Measurements from ENCODE around the gene SST.

SST gene
- total RNA-seq = 0 reads per million in 3 experiments

DNA sequence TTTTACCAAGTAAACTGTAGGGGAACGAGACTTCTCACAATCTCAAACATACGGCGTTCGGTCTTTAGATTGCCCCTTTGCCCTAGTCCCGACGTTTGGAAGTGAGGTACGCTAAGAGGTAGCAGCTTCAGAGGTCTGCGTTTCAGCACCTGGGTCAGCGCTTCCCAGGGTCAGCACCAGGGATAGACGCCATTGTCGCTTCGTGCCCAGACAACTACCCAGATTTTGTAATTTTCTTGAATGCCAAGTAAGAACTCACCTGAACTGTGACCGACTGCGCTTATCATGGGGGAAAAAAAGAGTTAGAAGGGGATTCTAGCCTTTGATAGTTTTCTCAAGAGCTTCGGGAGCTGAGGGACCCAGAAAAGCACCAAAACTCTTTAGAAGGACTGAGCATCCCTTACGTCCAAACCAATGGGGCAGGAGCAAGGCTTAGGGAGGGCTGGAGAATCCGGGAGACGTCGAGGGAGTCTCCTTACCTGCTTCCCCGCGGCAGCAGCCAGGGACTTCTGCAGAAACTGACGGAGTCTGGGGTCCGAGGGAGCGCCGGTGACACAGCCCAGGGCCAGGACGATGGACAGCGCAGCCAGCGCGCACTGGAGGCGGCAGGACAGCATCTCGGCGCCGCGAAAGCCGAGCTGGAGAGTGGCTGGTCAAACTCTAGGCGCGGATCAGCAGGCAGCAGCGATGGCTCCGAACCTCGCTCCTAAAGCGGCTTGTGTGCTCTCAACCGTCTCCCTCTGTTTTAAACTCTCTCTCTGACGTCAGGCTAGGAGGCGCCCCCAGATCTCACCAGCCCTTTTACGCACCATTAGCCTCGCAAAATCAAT lies at the start of gene SST:
Gene SST, minus strand, starts transcription at position 720 of the 830 bp plus-strand sequence. Its CDS starts 103 bp downstream, at position 617.
- no peak for DNase-seq

DNA sequence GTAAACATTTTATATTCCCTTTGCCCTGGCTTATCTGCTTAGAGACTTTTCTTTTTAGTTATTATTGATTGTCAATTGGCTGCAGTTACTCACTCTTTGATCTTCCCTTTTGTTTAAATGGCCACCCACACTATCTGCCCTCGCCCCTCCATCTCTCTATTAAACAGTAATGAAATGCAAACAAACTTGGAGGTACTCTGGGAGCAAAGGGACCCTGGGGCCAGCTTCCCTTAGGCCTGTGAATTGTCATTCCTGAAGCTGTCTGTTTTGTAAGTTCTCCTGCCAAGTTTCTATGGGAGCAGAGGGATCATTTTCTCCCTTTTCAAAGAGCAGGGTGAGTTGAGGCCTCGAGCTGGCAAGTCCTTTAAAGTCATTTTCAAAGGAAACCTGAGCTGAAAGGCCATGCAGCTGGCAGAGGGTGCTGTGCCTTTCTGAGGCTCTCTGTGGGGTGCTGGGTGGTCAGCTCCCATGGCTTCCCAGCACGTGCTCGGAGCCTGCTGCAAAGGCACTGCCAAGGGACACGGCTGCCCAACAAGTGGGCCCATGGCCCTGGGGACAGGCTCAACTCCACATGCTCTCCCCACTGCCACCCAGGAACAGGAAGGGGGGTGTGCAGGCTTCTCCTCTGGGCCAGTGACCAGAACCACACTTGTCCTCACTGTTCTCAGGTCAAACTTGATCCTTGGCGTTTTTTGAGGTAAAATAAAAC lies 49.6 kb upstream of the SST start:
- no peak for DNase-seq

DNA sequence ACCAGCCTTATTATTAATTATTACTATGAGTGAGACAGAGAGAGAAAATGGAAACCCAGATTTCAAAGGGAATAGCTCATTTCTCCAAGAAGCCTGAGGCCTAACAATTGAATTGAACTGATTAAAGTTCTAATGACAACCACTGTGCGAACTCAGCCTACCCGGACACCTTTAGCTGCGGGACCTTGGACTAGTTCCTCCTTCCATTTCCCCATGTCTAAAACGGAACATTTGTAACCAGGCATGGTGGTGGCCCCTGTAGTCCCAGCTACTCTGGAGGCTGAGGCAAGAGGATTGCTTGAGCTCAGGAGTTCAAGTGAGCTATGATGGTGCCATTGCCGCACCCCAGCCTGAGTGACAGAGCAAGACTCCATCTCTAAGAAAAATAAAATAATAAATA lies 48.6 kb upstream of the SST start:
- DNase-seq = no peak

DNA sequence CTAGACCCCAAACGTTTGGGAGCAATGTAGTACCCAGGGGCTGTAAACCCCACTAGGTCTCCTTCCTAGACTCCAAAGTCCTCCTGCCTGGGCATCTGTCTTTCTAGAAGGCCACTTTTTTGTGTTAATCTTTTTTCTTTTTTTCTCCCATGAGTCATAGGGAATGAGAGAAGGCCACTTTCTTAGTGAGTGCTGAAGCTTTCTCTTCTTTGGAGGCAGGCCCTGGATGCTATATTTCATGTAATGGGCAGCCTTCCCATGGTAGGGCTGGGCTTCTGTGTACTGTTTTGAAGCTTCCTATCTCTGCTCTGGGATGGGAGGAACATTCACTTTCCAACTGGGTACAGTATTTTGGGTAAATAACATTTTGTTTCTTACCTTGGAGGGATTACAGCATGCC lies 47.4 kb upstream of the SST start:
- no peak for DNase-seq

DNA sequence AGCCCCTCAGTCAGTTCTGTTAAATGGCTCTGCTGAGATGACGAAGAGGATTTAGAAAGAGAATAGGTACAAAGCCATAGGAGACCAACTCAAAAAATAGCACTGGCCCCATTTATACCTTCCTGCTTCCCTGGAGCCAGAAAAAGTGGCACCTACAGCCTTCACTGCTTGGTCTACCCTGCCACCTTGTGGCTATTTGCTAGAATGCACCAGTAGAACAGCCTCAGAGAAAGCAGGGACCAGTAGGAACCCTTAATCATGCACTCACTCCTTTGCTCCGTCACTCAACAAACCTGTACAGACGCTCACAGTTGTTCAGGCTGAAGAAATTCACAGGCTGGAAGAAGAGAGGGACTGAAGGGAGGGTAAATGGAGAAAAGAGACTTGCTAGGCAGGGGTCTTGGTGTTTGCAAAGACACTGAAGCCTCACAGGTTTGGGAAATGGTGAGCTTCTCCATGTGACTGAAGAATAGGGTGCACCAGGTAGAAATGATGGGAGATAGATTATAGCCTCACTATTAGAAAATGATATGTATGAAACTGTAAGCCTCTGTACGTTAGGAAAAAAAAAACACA lies 44.3 kb upstream of the SST start:
- peak; percentile 67 for DNase-seq

DNA sequence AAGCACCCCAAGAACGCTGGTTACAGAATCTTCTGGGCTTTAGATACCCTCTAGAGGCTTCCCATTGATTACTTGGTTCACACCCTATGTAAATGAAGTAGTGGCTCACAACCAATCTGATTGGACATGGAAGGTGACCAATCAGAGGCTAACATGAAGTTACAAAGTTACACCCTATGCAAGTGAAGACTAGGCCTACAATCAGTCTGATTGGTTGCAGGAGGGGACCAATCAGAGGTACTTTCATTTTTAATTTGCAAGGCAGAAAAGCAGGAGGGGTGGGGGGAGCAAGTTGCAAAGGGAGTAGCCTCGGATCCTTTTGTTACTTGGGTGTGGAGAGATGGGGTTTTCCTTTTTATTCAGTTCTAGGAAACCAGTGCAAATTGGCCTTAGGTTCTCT lies 43.3 kb upstream of the SST start:
- DNase-seq = peak; percentile 47

DNA sequence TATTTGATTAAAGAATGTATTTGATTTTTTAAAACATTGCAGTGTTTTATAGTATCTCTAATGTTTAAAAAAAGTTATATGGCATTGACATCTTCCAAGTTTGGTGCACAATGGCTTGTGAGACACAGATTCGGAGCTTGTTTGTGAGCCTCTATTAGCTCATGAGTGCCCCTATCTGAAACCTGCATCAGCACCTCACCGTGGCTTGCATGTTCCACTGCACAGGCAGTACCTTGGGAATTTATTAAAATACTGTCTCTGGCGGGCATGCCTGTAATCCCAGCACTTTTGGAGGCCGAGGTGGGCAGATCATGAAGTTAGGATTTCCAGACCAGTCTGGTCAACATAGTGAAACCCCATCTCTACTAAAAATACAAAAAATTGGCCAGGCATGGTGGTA lies 39.0 kb upstream of the SST start:
- no peak for DNase-seq

DNA sequence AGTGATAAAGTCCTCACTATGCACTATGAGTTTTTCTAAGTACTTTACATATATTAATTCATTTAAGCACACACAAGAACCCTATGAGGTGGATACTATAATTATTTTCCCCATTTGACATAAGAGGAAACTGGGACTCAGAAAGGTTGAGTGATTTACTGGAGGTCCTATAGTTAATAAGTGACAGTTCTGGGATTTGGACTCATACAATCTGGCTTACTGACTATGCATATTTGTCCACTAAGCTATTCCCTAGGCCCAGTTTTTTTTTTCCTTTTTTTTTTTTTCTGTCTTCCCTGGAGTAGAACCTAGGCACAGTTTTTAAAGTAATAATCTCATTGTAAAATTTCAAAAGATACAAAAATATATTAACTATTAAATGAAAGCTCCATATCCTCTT lies 38.5 kb upstream of the SST start:
- DNase-seq = no peak

DNA sequence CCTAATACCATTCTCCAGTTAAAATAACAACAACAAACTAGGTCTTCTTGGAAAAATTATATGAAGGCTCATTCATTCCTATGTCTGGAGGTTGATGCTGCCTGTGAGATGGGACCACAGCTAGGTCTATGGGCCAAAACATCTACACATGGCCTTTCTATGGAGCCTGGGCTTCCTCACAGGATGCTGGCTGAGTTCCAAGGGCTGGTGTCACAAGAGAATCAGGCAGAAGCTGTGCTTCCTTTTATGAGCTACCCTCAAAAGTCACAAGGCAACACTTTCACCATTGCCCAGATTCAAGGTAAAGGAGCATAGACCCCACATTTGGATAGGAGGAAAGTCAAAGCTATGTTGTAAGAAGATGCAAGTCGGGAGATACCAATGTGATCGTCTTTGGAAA lies 36.8 kb upstream of the SST start:
- DNase-seq = no peak

DNA sequence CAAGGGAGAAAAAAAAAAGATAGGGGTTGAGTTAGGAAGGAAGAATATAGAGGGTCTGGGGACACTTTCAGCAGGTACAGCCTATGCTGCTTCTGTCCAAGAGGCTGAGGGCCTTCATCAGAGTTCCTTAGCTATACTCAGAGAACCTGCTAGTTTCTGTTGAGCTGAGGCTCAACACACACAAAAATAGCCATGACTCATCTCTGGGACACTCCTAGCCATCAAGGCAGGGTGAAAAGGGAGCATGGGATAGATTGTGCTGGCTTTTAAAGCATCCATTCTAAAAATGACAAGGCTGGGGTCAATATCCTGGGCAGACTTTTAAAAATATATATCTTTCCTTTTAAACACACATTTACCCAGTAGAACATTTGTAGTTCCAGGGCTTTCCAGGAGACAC lies 35.0 kb upstream of the SST start:
- DNase-seq = no peak

DNA sequence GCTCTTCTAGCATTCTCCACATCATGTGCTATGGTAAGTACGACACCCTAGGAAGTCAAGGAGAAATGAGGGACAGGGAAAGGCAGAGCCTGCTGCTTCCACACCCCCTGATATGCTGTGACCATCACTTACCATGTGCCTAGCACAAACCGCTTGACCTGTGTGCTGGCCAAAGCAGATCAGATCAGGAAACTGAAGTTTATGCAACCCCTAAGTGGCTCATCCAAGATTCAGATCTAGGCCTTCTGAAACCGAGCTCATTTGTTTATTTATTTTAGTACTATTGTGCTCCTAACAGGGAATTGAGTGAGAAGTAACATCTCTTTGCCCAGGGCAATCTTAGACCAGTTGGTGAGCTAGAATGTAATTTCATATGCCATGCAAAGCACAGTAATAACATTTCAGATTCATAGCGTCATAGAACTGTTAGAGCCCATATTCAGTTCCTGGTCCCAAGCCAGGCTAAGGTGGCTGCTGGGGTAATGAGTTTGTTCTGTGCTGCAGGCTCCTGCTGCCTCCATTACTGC lies 32.4 kb upstream of the SST start, which contains the start of gene RTP2:
Gene RTP2, minus strand, starts transcription at position 51 of the 527 bp plus-strand sequence. CDS start 429 bp downstream, outside the sequence.
- no peak for DNase-seq

DNA sequence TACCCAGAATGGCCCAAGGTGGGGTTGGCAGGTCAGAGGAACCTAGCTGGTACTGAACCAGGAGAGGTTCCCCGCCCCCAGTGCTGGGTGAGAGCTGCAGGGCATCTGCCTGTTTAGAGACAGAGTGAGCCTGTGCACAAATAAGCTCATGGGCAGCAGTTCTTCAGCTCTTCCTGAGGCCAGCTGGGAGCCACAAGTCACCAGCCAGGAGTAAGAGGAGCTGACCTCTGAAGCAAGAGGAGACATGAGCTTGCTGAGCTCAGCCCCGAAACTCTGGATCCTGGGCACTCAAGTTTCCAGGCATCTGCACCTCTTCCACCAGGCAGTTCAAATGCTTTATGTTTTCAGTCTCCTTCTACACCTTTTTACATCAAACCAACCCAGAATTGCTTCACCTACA lies 30.1 kb upstream of the SST start:
- no peak for DNase-seq

DNA sequence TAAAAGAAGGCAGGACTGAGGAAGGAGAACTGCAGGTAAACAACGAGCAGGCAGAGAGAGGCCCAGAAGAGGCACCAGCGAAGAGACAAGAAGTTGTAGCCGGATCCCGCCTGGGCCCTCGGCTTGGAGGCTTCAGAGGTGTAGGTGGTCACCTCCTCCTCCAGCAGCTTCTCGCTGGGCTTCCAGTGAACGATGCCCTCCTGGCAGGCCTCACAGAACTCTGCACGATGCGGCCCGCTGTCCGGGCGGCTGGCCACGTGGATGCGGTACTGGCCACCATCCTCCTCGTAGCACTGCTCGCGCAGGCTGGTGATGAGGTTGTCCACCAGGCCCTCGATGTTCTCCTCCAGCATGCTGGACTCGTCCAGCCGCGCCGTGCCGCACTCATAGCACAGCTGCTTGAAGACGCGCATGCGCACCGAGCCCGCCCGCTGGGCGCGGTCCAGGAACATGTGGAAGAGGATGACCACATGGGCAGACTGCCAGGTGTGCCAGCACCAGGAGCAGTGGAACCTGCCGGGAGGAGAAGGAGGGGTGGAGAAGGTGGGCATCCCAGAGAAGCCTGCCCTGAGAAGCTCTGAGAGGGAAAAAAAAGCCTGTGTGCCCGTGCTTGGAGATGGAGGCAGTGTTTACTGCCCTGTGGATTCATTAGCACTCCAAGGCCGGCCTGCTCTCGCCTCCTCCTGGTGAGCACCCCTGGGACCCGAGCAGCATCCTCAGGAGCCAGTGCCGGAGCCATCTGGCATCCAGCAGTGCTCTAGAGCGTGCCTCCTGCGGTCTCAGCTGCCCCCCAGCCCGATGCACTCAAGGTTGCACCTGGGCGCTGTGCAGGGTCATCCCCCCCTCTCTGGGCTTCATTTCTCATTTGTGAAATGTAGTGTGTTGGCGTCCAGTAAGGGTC lies 28.6 kb upstream of the SST start:
- no peak for DNase-seq

DNA sequence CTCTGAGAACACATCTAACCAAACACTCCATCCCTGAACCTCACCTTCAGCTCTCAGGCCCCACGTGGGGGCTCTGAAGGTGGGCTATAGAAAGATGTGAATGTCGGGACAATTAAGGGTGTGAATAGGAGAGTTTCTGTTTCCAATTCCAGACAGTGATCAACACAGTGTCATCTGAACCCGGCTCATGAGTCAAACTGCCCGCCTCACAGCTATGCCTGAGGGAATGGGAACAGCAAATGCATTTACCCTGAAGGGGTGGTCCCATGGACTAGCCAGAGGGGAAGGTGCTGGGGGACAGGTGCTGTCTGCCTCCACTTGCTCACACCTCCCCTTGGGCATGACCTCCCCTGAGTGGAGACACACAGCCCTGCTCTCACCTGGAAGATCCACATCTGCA lies 25.8 kb upstream of the SST start:
- DNase-seq = no peak

DNA sequence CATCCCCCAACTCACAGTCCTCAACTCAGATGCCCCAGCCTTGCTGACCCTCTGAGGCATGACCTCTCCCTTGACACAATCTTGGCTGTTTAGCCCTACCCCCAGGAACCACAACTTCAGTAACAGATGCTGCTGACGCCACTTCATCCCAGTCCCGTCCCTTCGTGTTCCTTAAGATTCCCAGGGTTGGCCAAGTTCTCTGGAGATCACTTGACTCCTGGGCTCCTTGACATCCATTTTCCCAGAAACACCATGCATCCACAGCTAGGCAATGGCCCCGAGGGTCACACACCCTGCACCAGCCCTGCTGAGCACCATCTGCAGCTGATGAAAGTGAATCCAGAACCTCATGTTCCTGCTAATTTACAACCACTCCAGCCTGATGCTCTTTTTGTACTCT lies 25.3 kb upstream of the SST start:
- DNase-seq = no peak

DNA sequence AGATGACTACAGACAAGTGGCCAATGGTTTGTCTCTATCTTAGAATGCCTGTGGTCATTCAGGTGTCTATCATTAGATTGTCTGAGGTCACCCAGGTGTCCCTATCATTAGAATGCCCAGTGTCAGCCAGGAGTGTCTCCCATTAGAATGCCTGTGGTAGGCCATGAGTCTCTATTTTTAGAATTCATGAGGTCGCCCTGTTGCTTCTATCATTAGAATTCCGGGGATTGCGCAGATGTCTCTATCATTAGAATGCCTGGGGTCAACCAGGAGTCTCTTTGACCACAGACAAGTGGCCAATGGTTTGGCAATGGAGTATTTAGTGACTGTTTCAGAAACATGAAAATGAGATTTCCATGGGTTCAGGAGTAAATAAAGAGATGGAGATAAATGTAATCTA lies 24.6 kb upstream of the SST start:
- no peak for DNase-seq

DNA sequence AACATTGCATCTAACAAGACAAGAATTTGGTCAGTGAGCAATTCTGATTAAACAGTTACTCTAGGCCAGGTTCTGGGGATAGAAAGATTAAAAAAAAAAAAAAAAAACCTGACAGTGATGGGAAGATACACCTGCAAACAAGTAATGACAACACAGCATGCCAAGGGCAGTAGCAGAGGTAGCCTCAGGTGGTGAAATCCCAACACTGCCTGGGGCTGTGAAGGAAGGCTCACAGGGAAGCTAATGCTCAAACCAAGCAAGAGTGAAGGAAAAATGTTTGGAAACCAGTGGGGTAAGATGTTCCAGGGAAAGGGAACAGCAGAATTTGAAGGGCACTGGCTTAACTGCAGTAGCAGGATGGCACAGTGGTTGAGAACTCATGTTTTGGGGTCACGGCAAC lies 23.2 kb upstream of the SST start:
- DNase-seq = no peak

DNA sequence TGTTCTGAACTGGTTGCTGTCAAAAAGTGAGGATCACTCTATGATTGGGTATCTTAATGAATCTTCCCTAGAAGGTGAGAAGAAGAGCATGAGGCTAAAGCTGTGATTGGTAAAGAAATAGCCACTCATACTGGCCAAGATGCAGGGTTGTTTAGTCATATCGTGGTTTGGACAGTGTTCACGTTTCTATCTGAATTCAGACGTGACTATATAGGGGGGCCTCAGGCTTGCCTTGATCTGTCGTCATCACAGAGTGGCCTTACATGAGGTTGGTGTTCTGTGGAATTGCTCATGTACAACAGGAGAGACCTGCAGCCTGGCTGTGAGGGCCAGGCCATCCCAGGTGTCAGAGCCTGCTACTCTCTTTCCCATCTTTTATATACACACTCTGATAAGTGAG lies 19.8 kb upstream of the SST start:
- no peak for DNase-seq

DNA sequence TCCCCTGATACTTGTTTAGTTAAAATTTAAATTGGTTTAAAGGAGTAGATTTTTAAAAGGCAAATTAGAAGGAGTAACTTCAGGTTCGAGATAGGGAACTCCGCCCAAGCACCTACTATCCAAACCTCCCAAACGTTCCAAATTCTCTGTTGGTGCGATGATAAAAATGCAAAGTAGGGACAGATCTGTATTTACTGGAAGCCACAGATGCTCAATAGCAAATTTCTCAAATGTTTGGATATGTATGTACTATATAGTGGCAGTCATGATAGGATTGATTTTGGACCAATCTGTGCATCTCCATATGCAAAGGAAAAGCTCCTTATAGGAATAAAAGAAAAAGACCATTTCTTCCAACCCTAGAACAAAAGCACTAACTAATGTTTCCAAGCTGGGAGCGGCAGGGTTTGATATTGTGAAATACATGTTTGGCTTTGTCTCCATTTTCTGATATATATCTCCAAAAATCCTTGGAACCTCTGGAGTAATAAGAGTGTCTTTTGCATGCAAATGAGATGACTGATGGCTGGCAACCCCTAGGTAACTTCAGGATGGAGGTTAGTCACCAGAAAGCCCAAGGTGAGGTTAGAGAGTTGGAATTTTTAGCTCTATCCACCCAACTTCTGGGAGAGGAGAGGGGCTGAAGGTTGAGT lies 16.6 kb upstream of the SST start:
- no peak for DNase-seq

DNA sequence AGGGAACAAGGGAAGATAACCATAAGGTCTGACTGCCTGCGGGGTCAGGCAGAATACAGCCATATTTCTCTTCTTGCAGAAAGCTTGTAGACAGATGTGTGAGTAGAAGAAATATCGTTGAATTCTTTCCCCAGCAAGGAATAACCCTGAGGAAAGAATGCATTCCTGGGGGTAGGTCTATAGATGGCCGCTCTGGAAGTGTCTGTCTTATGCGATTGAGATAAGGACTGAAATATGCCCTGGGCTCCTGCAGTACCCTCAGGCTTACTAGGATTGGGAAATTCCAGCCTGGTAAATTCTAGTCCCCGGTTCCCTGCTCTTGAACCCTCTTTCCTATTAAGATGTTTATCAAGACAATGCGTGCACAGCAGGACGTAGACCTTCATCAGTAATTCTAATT lies 15.8 kb upstream of the SST start:
- no peak for DNase-seq

DNA sequence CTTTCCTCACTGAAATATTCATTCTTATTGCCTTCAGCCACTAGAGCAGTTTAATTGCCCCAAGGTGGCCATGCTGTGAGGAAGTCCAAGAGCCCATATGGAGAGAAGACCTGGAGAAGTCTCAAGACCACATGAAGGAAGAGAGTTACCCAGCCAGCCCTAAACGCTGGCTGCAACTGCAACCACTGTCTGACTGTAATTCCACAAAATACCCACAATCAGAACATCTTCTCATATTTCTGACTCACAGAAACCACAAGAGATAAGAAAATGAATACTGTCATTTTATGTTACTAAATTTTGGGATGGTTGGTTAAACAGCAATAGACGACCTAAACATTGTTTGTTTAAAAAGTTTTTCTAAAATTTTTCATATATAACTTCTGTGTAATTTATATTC lies 14.7 kb upstream of the SST start:
- DNase-seq = no peak

DNA sequence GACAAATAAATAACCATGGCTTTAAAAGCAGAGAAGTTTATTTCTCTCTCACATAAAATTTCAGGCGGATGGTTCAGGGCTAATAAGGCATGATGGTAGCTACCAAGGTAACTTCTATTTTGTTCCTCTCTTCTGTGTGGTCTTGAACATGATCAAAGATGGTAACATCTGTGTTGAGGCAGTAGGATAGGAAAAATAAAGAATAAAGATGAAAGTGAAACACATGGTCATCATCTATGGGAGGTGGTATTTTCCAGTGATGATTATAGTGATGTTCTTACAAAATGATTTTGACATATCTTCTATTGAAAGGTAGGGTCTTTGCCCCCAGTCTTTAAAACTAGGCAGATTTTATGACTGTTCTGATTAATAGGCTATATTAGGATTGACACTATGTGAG lies 14.2 kb upstream of the SST start:
- DNase-seq = no peak

Measured in central memory CD4-positive, alpha-beta T cell (primary cell).